Liver (tissue), 9 donors: Measurements from ENCODE around the gene ABHD16B. TPM values are rescaled to one million over a fixed set of nuclear protein-coding genes. Genes with fewer than 3 reads are reported as not detected.

Experiments
- DNase-seq: peaks from one replicate; pipeline ENCODE4 v3.0.0-alpha.2; 2017; ENCODE audit warnings: low spot score
- H3K27ac ChIP-seq, 2 donors: one replicate each; pipeline ENCODE4 v1.7.0; 2013; ENCODE audit warnings: inconsistent platforms in 2 of 2, low read length in 2 of 2, control low read depth in 1 of 2, low read depth in 1 of 2, mild to moderate bottlenecking in 1 of 2
- H3K27me3 ChIP-seq, 4 donors: one replicate each; pipeline versions ENCODE4 v1.6.1 to v1.7.0; 2013; ENCODE audit warnings: low read length in 3 of 4, inconsistent platforms in 1 of 4, mild to moderate bottlenecking in 1 of 4, moderate library complexity in 1 of 4; ENCODE audit not compliant: control insufficient read depth in 4 of 4, insufficient read depth in 4 of 4
- H3K36me3 ChIP-seq, 4 donors: one replicate each; pipeline versions ENCODE4 v1.6.1 to v1.7.0; 2013; ENCODE audit warnings: low read length in 3 of 4, mild to moderate bottlenecking in 3 of 4, low read depth in 1 of 4, moderate library complexity in 1 of 4; ENCODE audit not compliant: control insufficient read depth in 4 of 4, insufficient read depth in 3 of 4
- H3K4me1 ChIP-seq, 4 donors: one replicate each; pipeline versions ENCODE4 v1.6.1 to v1.7.0; 2013; ENCODE audit warnings: low read length in 3 of 4, mild to moderate bottlenecking in 3 of 4, moderate library complexity in 1 of 4; ENCODE audit not compliant: control insufficient read depth in 4 of 4, insufficient read depth in 4 of 4
- H3K4me3 ChIP-seq, 3 donors: one replicate each; pipeline versions ENCODE4 v1.6.1 to v1.7.0; 2013; ENCODE audit warnings: low read length in 3 of 3, control low read depth in 1 of 3, low read depth in 1 of 3, mild to moderate bottlenecking in 1 of 3
- H3K9ac ChIP-seq, 2 donors: one replicate each; pipeline ENCODE4 v1.7.0; 2013; ENCODE audit warnings: low read length in 2 of 2, mild to moderate bottlenecking in 2 of 2, moderate library complexity in 2 of 2, control low read depth in 1 of 2, low read depth in 1 of 2
- H3K9me3 ChIP-seq, 4 donors: one replicate each; pipeline versions ENCODE4 v1.6.1 to v1.7.0; 2013; ENCODE audit warnings: low read length in 3 of 4; ENCODE audit not compliant: control insufficient read depth in 4 of 4
- EGR1 ChIP-seq, 2 donors: IDR thresholded peaks; 2 replicates each; pipeline ENCODE4 v1.6.1; 2016 to 2018; ENCODE audit warnings: antibody characterized with exemption in 2 of 2, low read depth in 2 of 2
- FOXA1 ChIP-seq: IDR thresholded peaks from 2 replicates; pipeline ENCODE4 v1.6.1; 2016; ENCODE audit warnings: antibody characterized with exemption
- GABPA ChIP-seq, 2 donors: IDR thresholded peaks in 1 of 2; conservative IDR thresholded peaks in 1 of 2; 2 replicates each; pipeline ENCODE4 v1.6.1; 2016; ENCODE audit warnings: antibody characterized with exemption in 2 of 2, mild to moderate bottlenecking in 1 of 2, moderate library complexity in 1 of 2
- HNF4G ChIP-seq: IDR thresholded peaks from 2 replicates; pipeline ENCODE4 v1.6.1; 2016; ENCODE audit warnings: antibody characterized with exemption
- NR2F2 ChIP-seq: IDR thresholded peaks from 2 replicates; pipeline ENCODE4 v1.6.1; 2016; ENCODE audit warnings: antibody characterized with exemption
- SP1 ChIP-seq: IDR thresholded peaks from 2 replicates; pipeline ENCODE4 v1.6.1; 2018; ENCODE audit warnings: antibody characterized with exemption, mild to moderate bottlenecking
- YY1 ChIP-seq: IDR thresholded peaks from 2 replicates; pipeline ENCODE4 v1.6.1; 2016; ENCODE audit warnings: antibody characterized with exemption, mild to moderate bottlenecking
- WGBS: extraction: QIAGEN DNeasy Blood & Tissue Kit; methylation state at CpG from one replicate; pipeline ENCODE4 v1.1.7; 2013; 5-methylcytosine and 5-hydroxymethylcytosine counted together
- polyA plus RNA-seq, 2 donors: library from polyadenylated mRNA; stranded (reverse) in 1 of 2; unstranded in 1 of 2; fragments of 200-250 nt in 1 of 2; fragments of >200 nt in 1 of 2; fragmentation: Nextera tagmentation in 1 of 2; extraction: Ambion mirVana in 1 of 2; gene quantifications; one replicate each; pipeline versions ENCODE4 v1.2.1 to v1.2.3, GENCODE V29; 2013 to 2015
- total RNA-seq, 2 donors: library from RNA; depleted of rRNA; stranded (reverse); fragments of >200 nt; gene quantifications; one replicate each; pipeline ENCODE4 v1.2.3, GENCODE V29; 2014
- TF ChIP-seq, protein P1 (sequence below): IDR thresholded peaks from 2 replicates; pipeline ENCODE4 v1.6.1; 2016; ENCODE audit warnings: antibody characterized with exemption
- TF ChIP-seq, protein P2 (sequence below): IDR thresholded peaks from 2 replicates; pipeline ENCODE4 v1.6.1; 2016; ENCODE audit warnings: antibody characterized with exemption
- TF ChIP-seq, protein P3 (sequence below): IDR thresholded peaks from 2 replicates; pipeline ENCODE4 v1.6.1; 2016; ENCODE audit warnings: antibody characterized with exemption
- TF ChIP-seq, protein P4 (sequence below): IDR thresholded peaks from 2 replicates; pipeline ENCODE4 v1.6.1; 2016; ENCODE audit warnings: antibody characterized with exemption, mild to moderate bottlenecking
- donor health status: healthy.
- donor health status: healthy.
- donor health status: healthy.
- donor health status: healthy.
- donor health status: healthy.

ABHD16B gene
- total and polyA plus RNA-seq, 4 donors: 0.10 TPM; not detected in 3

DNA sequence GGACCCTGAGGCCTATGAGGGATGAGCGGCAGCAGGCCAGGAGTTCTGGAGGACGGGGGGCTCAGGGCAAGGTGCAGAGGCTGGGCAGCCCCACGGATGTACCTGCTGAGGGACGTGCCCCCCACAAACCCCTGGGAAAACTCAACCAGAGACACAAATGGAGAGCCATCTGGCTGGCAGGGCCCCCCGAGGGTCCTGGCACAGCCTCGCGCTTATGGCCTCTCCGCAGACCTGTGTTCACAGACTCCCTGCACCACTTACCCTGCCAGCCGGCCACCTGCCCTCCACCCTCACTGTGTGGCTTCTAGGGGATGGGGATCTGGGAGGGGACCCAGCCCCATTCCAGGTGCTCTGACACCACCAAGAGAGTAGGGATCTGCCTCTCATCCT lies 26.8 kb upstream of the ABHD16B start:
- H3K9me3 ChIP-seq: no peaks in the 10 kb centered on the region
- no peak for TF ChIP-seq YY1
- TF ChIP-seq, protein P1, sequence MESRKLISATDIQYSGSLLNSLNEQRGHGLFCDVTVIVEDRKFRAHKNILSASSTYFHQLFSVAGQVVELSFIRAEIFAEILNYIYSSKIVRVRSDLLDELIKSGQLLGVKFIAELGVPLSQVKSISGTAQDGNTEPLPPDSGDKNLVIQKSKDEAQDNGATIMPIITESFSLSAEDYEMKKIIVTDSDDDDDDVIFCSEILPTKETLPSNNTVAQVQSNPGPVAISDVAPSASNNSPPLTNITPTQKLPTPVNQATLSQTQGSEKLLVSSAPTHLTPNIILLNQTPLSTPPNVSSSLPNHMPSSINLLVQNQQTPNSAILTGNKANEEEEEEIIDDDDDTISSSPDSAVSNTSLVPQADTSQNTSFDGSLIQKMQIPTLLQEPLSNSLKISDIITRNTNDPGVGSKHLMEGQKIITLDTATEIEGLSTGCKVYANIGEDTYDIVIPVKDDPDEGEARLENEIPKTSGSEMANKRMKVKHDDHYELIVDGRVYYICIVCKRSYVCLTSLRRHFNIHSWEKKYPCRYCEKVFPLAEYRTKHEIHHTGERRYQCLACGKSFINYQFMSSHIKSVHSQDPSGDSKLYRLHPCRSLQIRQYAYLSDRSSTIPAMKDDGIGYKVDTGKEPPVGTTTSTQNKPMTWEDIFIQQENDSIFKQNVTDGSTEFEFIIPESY: no peak
- no peak for TF ChIP-seq FOXA1
- TF ChIP-seq, protein P2, sequence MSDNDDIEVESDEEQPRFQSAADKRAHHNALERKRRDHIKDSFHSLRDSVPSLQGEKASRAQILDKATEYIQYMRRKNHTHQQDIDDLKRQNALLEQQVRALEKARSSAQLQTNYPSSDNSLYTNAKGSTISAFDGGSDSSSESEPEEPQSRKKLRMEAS: no peak
- no peak for TF ChIP-seq HNF4G
- no peak for TF ChIP-seq NR2F2
- TF ChIP-seq, protein P3, sequence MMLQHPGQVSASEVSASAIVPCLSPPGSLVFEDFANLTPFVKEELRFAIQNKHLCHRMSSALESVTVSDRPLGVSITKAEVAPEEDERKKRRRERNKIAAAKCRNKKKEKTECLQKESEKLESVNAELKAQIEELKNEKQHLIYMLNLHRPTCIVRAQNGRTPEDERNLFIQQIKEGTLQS: no peak
- H3K9ac ChIP-seq: no peak overlapping the region
- no peak for DNase-seq
- 89% methylated on average over 9 of the region's 9 CpGs for WGBS
- H3K27me3 ChIP-seq: no peaks in the 10 kb centered on the region
- peaks cover 4 to 24% (median 8%) of the 10 kb centered on the region in 4 donors for H3K4me1 ChIP-seq
- H3K36me3 ChIP-seq: no peaks in the 10 kb centered on the region
- no peak overlapping the region for H3K27ac ChIP-seq
- H3K4me3 ChIP-seq: no peak overlapping the region

DNA sequence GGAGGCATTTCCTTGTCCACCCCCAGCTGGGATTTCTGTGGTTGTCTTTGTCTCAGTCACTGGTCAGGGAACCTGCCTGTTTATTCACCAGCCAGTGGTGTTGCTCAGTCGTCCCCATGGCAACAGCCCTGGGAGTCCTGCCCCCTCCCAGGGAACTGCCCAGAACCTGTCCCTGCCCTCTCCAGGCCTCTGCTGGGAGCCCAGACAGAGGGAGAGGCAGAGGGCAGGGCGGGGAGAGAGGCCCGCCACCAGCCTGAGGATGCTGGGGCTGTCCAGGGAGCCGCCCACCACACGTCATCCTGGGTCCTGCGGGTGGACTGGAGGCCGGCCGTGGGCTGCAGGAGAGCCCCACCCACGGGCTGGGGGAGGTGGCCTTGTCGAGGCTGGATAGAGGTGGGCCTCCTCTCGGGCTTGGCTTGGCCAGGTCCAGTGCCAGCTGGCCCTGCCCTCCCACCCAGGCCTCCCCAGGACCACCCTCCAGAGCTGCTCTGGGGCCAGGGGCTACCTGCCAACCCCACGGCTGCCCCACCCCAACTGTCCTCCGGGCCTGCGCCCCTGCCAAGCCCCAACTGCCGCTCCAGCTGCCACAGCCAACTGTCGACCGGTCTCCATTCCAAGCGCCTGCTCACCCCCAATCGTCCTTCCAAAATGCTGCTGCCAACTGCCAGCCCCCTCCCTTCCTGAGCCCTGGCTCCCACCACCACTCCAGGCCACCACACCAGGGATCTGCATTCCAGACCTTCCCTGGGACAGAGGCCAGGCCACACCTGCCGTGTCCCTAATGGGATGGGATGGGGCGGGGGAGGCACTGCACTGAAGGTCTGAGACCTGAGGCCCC lies 26.1 kb upstream of the ABHD16B start:
- no peak for TF ChIP-seq EGR1 (IDR thresholded peaks at IDR 0.05; ENCODE audit: low read depth in 2 of 2)
- TF ChIP-seq FOXA1: no peak
- TF ChIP-seq, protein P4, sequence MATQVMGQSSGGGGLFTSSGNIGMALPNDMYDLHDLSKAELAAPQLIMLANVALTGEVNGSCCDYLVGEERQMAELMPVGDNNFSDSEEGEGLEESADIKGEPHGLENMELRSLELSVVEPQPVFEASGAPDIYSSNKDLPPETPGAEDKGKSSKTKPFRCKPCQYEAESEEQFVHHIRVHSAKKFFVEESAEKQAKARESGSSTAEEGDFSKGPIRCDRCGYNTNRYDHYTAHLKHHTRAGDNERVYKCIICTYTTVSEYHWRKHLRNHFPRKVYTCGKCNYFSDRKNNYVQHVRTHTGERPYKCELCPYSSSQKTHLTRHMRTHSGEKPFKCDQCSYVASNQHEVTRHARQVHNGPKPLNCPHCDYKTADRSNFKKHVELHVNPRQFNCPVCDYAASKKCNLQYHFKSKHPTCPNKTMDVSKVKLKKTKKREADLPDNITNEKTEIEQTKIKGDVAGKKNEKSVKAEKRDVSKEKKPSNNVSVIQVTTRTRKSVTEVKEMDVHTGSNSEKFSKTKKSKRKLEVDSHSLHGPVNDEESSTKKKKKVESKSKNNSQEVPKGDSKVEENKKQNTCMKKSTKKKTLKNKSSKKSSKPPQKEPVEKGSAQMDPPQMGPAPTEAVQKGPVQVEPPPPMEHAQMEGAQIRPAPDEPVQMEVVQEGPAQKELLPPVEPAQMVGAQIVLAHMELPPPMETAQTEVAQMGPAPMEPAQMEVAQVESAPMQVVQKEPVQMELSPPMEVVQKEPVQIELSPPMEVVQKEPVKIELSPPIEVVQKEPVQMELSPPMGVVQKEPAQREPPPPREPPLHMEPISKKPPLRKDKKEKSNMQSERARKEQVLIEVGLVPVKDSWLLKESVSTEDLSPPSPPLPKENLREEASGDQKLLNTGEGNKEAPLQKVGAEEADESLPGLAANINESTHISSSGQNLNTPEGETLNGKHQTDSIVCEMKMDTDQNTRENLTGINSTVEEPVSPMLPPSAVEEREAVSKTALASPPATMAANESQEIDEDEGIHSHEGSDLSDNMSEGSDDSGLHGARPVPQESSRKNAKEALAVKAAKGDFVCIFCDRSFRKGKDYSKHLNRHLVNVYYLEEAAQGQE: no peak
- TF ChIP-seq SP1: peak; percentile 54
- TF ChIP-seq GABPA (IDR thresholded peaks at IDR 0.05 in 1 of 2, conservative IDR thresholded peaks at IDR 0.05 in 1 of 2): no peak
- TF ChIP-seq, protein P2: no peak
- no peak for TF ChIP-seq NR2F2
- Histone ChIP-seq H3K9ac (no peak overlapping the region), H3K4me1 (peaks cover 0 to 19% (median 7%) of the 10 kb centered on the region in 4 donors), H3K27ac (no peak overlapping the region), H3K4me3 (no peak overlapping the region), H3K36me3 (no peaks in the 10 kb centered on the region), H3K9me3 (no peaks in the 10 kb centered on the region), H3K27me3 (no peaks in the 10 kb centered on the region)
- 52% methylated on average over 21 of the region's 21 CpGs for WGBS
- DNase-seq: peak; percentile 61
